SH-SY5Y (cell line): ENCODE measurements around the gene GASK1A.

Experiments
- GATA2 ChIP-seq: IDR thresholded peaks from 2 replicates; pipeline ENCODE4 v1.6.1; 2011; ENCODE audit warnings: mild to moderate bottlenecking, low read depth, low read length
- GATA3 ChIP-seq: IDR thresholded peaks from 2 replicates; pipeline ENCODE4 v1.6.1; 2011; ENCODE audit warnings: low read depth, mild to moderate bottlenecking, low read length, moderate library complexity

- TF ChIP-seq GATA3: no peak
- no peak for TF ChIP-seq GATA2
Measured at GRCh38 chr3:43043793-43044192, 64.7 kb downstream of the GASK1A start.
